GM12878 (cell line): Measurements from ENCODE around the gene AFAP1L2. TPM values are rescaled to one million over a fixed set of nuclear protein-coding genes. Genes with fewer than 3 reads are reported as not detected.

Experiments
- ATAC-seq: fragments of 200-7000 bp; cut with Tn5 transposase; 3 replicates; pipeline ENCODE4 v1.9.1; 2020; ENCODE audit warnings: mild to moderate bottlenecking, moderate library complexity
- BruUV-seq: library from RNA; stranded (reverse); fragments of 400-500 nt; replicated peaks from 2 replicates; lab custom pipeline; 2021; lab: Mats Ljungman, UMichigan
- CTCF ChIA-PET: fragments of 300-600 bp; sonication (Branson Sonifier 250); formaldehyde crosslinking; extraction: SDS; loops from one replicate; lab custom pipeline; 2021; ENCODE audit warnings: inconsistent platforms; lab: Yijun Ruan, JAX
- POLR2A ChIA-PET: fragments of 350-600 bp; formaldehyde crosslinking; extraction: SDS; loops from one replicate; lab custom pipeline; 2021; ENCODE audit warnings: inconsistent platforms; lab: Charles Lee
- RAD21 ChIA-PET: fragments of 300-600 bp; sonication (Branson Sonifier 250); formaldehyde crosslinking; loops from one replicate; lab custom pipeline; 2023; ENCODE audit warnings: antibody characterized with exemption; ENCODE audit not compliant: unreplicated experiment; lab: Charles Lee
- SMC1A ChIA-PET: fragments of 300-600 bp; sonication (Branson Sonifier 250); formaldehyde crosslinking; loops from one replicate; lab custom pipeline; 2023; ENCODE audit not compliant: unreplicated experiment, uncharacterized antibody; lab: Charles Lee
- DNase-seq: peaks from one replicate; pipeline ENCODE4 v3.0.0-alpha.2; 2011; ENCODE audit warnings: low read depth, low spot score
- FAIRE-seq: peaks from 3 replicates; lab custom pipeline; 2011; peaks lifted over from hg19 to GRCh38; lab: Jason Lieb, UNC
- H2AFZ ChIP-seq: 2 replicates; pipeline ENCODE4 v1.6.0; 2011; ENCODE audit warnings: low read depth, low read length, control low read depth; ENCODE audit not compliant: control insufficient read depth
- H3K27ac ChIP-seq: 2 replicates; pipeline ENCODE4 v1.5.1; 2011; ENCODE audit warnings: control low read depth; ENCODE audit not compliant: control insufficient read depth, insufficient read depth
- H3K27me3 ChIP-seq, 2 experiments: replicated peaks in 1 of 2; 2 replicates each; pipeline versions ENCODE4 v1.6.0 to v1.6.1; 2011; ENCODE audit warnings: low read length in 1 of 2; ENCODE audit not compliant: control insufficient read depth in 2 of 2, insufficient read depth in 2 of 2
- H3K36me3 ChIP-seq, 2 experiments: 2 replicates each; pipeline ENCODE4 v1.5.1; 2011; ENCODE audit warnings: low read length in 1 of 2; ENCODE audit not compliant: control insufficient read depth in 2 of 2, insufficient read depth in 2 of 2
- H3K4me1 ChIP-seq: 2 replicates; pipeline ENCODE4 v1.6.1; 2011; ENCODE audit warnings: mild to moderate bottlenecking, low read length, moderate library complexity, mixed read lengths; ENCODE audit not compliant: control insufficient read depth, insufficient read depth
- H3K4me2 ChIP-seq: 2 replicates; pipeline ENCODE4 v1.6.0; 2011; ENCODE audit warnings: control low read depth; ENCODE audit not compliant: control insufficient read depth, insufficient read depth
- H3K4me3 ChIP-seq: fragments of 200-600 bp; sonication (generic); 2 replicates; pipeline ENCODE4 v1.5.1; 2016
- H3K79me2 ChIP-seq: 2 replicates; pipeline ENCODE4 v1.6.0; 2011; ENCODE audit warnings: low read length; ENCODE audit not compliant: control insufficient read depth, insufficient read depth
- H3K9ac ChIP-seq: 2 replicates; pipeline ENCODE4 v1.8.0; 2011; ENCODE audit warnings: low read length, control low read depth, mixed read lengths; ENCODE audit not compliant: control insufficient read depth, insufficient read depth
- H3K9me3 ChIP-seq: replicated peaks from 3 replicates; pipeline ENCODE4 v1.5.1; 2011; ENCODE audit warnings: mild to moderate bottlenecking, low read length; ENCODE audit not compliant: control insufficient read depth, insufficient read depth
- H4K20me1 ChIP-seq: 2 replicates; pipeline ENCODE4 v1.6.0; 2011; ENCODE audit not compliant: control insufficient read depth, insufficient read depth
- CREB1 ChIP-seq: IDR thresholded peaks from 2 replicates; pipeline ENCODE4 v1.6.1; 2012; ENCODE audit warnings: low read depth, mild to moderate bottlenecking, inconsistent platforms
- EGR1 ChIP-seq, 2 experiments: IDR thresholded peaks; 1 replicate in 1 of 2; 2 replicates in 1 of 2; pipeline ENCODE4 v1.6.1; 2011 to 2012; ENCODE audit warnings: low read depth in 2 of 2, low read length in 2 of 2, borderline replicate concordance in 1 of 2, mild to moderate bottlenecking in 1 of 2, moderate library complexity in 1 of 2
- ESRRA ChIP-seq: IDR thresholded peaks from 2 replicates; pipeline ENCODE4 v1.6.1; 2012; ENCODE audit warnings: mild to moderate bottlenecking, low read length, improper control_type of control experiment
- LARP7 ChIP-seq: fragments of 450-650 bp; IDR thresholded peaks from 2 replicates; pipeline ENCODE4 v1.6.1; 2017; ENCODE audit warnings: mild to moderate bottlenecking
- MYC ChIP-seq: IDR thresholded peaks from 2 replicates; pipeline ENCODE4 v1.6.1; 2011; ENCODE audit warnings: mild to moderate bottlenecking, low read length, moderate library complexity, inconsistent platforms; ENCODE audit not compliant: insufficient read depth, insufficient replicate concordance, insufficient read length, severe bottlenecking
- NBN ChIP-seq: fragments of 450-650 bp; IDR thresholded peaks from 2 replicates; pipeline ENCODE4 v1.6.1; 2016
- NR2C2 ChIP-seq: IDR thresholded peaks from 2 replicates; pipeline ENCODE4 v1.6.1; 2011; ENCODE audit warnings: borderline replicate concordance, low read depth; ENCODE audit not compliant: control insufficient read depth, insufficient read length
- RCOR1 ChIP-seq: conservative IDR thresholded peaks from 2 replicates; pipeline ENCODE4 v1.6.1; 2012; ENCODE audit warnings: low read depth, low read length, improper control_type of control experiment
- RELA ChIP-seq: fragments of 450-650 bp; IDR thresholded peaks from 2 replicates; pipeline ENCODE4 v1.8.0; 2014; ENCODE audit warnings: borderline replicate concordance; ENCODE audit not compliant: partially characterized antibody
- WRNIP1 ChIP-seq: IDR thresholded peaks from 2 replicates; pipeline ENCODE4 v1.6.1; 2011; ENCODE audit warnings: low read depth, low read length, improper control_type of control experiment, borderline replicate concordance
- WGBS: methylation state at CpG from one replicate; pipeline ENCODE4 v1.1.6; 2016; ENCODE audit warnings: low lambda C conversion rate; ENCODE audit not compliant: insufficient replicate concordance, insufficient coverage; ENCODE audit errors: missing lambda C conversion rate; 5-methylcytosine and 5-hydroxymethylcytosine counted together
- in situ Hi-C: fragments of 300-500 bp; cut with MboI; formaldehyde crosslinking; loops from 9 replicates; pipeline ENCODE4 v1.14.3; 2018; ENCODE audit warnings: mixed read lengths
- intact Hi-C: fragments of 100-400 bp; cut with micrococcal nuclease; formaldehyde crosslinking; loops from one replicate; pipeline ENCODE4 v1.14.2; 2022; ENCODE audit not compliant: unreplicated experiment
- polyA plus RNA-seq, 11 experiments: library from polyadenylated mRNA; depleted of rRNA in 4 of 11; unstranded in 6 of 11; stranded (reverse) in 5 of 11; fragments of >200 nt; fragmentation: Nextera tagmentation in 4 of 11; fragmentation: Illumina TruSeq in 1 of 11; extraction: Ambion mirVana in 4 of 11; extraction: Trizol in 1 of 11; gene quantifications; 1 replicate in 1 of 11; 2 replicates in 10 of 11; pipeline versions ENCODE4 v1.2.1 to v1.2.3, GENCODE V29; 2011 to 2016; ENCODE audit warnings: inconsistent platforms in 2 of 11, missing spikeins in 2 of 11, low read depth in 1 of 11
- total RNA-seq, 4 experiments: library from RNA; depleted of rRNA in 3 of 4; stranded (reverse); fragments of >200 nt in 3 of 4; fragmentation: Illumina TruSeq in 1 of 4; extraction: Trizol in 1 of 4; gene quantifications; 2 replicates each; pipeline versions ENCODE4 v1.2.1 to v1.2.3, GENCODE V29; 2013 to 2021
- TF ChIP-seq, protein P1 (sequence below), 3 experiments: IDR thresholded peaks in 2 of 3; conservative IDR thresholded peaks in 1 of 3; 2 replicates each; pipeline ENCODE4 v1.5.1; 2011; ENCODE audit warnings: low read depth in 3 of 3, low read length in 3 of 3, mild to moderate bottlenecking in 3 of 3, control low read depth in 2 of 3, moderate library complexity in 2 of 3, inconsistent platforms in 1 of 3, mixed read lengths in 1 of 3; ENCODE audit not compliant: control insufficient read depth in 2 of 3, insufficient read depth in 1 of 3; ENCODE audit errors: extremely low read depth in 1 of 3
- TF ChIP-seq, protein P2 (sequence below): IDR thresholded peaks from 2 replicates; pipeline ENCODE4 v1.6.1; 2012; ENCODE audit warnings: low read depth, low read length, improper control_type of control experiment

AFAP1L2 gene
- total and polyA plus RNA-seq, 10 of the 15 experiments (the other 5 are each of a cell fraction or from before 2014, with no cell fraction given): 0.03 to 4.0 (median 0.34) TPM

DNA sequence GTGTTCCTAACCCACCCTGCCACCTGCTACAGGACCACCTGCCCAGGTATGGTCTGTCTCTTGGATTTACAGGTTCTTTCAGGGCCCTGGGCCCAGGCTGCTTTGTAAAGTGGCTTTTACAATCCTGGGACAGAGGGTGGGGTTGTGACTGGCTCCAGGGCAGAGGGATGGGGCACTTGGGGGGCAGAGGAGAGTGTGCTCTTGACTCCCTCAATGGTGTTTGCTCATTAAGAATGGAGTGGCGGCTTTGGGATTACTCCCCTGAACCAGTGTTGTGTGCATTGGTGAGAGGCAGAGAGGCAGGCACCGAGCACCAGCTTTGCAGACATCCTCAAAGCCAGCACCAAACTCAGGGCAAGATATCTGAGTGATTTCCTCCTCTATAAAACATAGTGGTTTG lies 121.8 kb downstream of the AFAP1L2 start:
- no peak overlapping the region for H3K9ac ChIP-seq
- no peak overlapping the region for H3K4me3 ChIP-seq
- no peak overlapping the region for H3K27ac ChIP-seq
- H2AFZ ChIP-seq: no peak overlapping the region
- FAIRE-seq (no peak), DNase-seq (no peak), ATAC-seq (no peak)
- H3K36me3 ChIP-seq: no peaks in the 10 kb centered on the region
- ChIA-PET SMC1A (no interaction called here), RAD21 (no interaction called here), CTCF (no interaction called here), POLR2A (interaction anchor here (0.6 kb wide), 1 partner anchor 214 kb away, joined by 5 read pairs; no protein-coding TSS in a partner anchor)
- intact Hi-C loops: no loop called here
- TF ChIP-seq, protein P1, sequence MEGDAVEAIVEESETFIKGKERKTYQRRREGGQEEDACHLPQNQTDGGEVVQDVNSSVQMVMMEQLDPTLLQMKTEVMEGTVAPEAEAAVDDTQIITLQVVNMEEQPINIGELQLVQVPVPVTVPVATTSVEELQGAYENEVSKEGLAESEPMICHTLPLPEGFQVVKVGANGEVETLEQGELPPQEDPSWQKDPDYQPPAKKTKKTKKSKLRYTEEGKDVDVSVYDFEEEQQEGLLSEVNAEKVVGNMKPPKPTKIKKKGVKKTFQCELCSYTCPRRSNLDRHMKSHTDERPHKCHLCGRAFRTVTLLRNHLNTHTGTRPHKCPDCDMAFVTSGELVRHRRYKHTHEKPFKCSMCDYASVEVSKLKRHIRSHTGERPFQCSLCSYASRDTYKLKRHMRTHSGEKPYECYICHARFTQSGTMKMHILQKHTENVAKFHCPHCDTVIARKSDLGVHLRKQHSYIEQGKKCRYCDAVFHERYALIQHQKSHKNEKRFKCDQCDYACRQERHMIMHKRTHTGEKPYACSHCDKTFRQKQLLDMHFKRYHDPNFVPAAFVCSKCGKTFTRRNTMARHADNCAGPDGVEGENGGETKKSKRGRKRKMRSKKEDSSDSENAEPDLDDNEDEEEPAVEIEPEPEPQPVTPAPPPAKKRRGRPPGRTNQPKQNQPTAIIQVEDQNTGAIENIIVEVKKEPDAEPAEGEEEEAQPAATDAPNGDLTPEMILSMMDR (IDR thresholded peaks at IDR 0.05 in 2 of 3, conservative IDR thresholded peaks at IDR 0.05 in 1 of 3; ENCODE audit: control insufficient read depth in 2 of 3, extremely low read depth in 1 of 3, insufficient read depth in 1 of 3, low read depth in 3 of 3, low read length in 3 of 3): no peak
- WGBS: 38% methylated on average over 2 of the region's 2 CpGs
- 0 out of 4 replicates have a peak, but pooled peaks cover 0 to 2% of the 10 kb centered on the region in 2 experiments for H3K27me3 ChIP-seq
- no peaks in the 10 kb centered on the region for H3K4me1 ChIP-seq
- no peaks in the 10 kb centered on the region for H3K9me3 ChIP-seq
- H3K4me2 ChIP-seq: no peak overlapping the region
- H4K20me1 ChIP-seq: no peaks in the 10 kb centered on the region
- no peaks in the 10 kb centered on the region for H3K79me2 ChIP-seq
- in situ Hi-C loops: no loop called here
- no TSS peak for BruUV-seq

DNA sequence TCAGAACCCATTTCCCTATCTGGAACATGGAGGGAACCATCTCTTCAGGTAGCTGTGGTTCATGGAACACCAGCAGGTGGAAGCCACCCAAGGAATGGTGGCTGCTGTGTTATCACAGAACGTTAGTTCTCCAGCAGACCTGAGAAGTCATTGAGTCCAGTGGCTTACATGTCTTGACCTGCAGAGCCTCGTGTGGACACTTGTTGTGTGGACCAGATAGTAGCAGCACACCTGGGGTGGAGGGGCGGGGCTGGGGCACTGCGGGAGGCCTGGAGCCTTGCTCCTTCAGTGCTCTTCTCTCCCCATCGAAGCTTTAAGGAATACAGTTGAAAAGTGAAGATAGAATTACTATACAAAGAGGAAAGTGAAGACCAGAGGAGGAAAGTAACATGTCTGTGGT lies 122.8 kb downstream of the AFAP1L2 start:
- H3K79me2 ChIP-seq: no peaks in the 10 kb centered on the region
- 20% methylated on average over 5 of the region's 5 CpGs for WGBS
- H3K36me3 ChIP-seq: no peaks in the 10 kb centered on the region
- H3K27me3 ChIP-seq: 0 out of 4 replicates have a peak, but pooled peaks cover 0 to 2% of the 10 kb centered on the region in 2 experiments
- CTCF ChIA-PET: interaction anchor here (2.2 kb wide), 1 partner anchor 23 kb away, joined by 5 read pairs; no protein-coding TSS in a partner anchor
- SMC1A ChIA-PET: no interaction called here
- no peaks in the 10 kb centered on the region for H3K4me1 ChIP-seq
- ATAC-seq: no peak
- H3K27ac ChIP-seq: no peak overlapping the region
- POLR2A ChIA-PET: no interaction called here
- H4K20me1 ChIP-seq: no peaks in the 10 kb centered on the region
- H3K4me2 ChIP-seq: no peak overlapping the region
- no peak for TF ChIP-seq NR2C2
- TF ChIP-seq CREB1: no peak
- no peak for TF ChIP-seq LARP7
- TF ChIP-seq EGR1 (IDR thresholded peaks at IDR 0.05; ENCODE audit: borderline replicate concordance in 1 of 2, low read depth in 2 of 2, low read length in 2 of 2): no peak
- no peak for TF ChIP-seq RCOR1
- no peak for TF ChIP-seq WRNIP1
- no peak for TF ChIP-seq NBN
- no peak for TF ChIP-seq ESRRA
- TF ChIP-seq MYC: no peak
- TF ChIP-seq RELA: no peak
- TF ChIP-seq, protein P2, sequence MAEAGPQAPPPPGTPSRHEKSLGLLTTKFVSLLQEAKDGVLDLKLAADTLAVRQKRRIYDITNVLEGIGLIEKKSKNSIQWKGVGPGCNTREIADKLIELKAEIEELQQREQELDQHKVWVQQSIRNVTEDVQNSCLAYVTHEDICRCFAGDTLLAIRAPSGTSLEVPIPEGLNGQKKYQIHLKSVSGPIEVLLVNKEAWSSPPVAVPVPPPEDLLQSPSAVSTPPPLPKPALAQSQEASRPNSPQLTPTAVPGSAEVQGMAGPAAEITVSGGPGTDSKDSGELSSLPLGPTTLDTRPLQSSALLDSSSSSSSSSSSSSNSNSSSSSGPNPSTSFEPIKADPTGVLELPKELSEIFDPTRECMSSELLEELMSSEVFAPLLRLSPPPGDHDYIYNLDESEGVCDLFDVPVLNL: no peak
- TF ChIP-seq, all 136 proteins: peak for 0
- RAD21 ChIA-PET: no interaction called here
- DNase-seq: no peak
- BruUV-seq: no TSS peak
- FAIRE-seq: no peak
- in situ Hi-C loops (no loop called here), intact Hi-C loops (no loop called here)
- H3K4me3 ChIP-seq: no peak overlapping the region
- H2AFZ ChIP-seq: no peak overlapping the region
- H3K9me3 ChIP-seq: no peaks in the 10 kb centered on the region
- no peak overlapping the region for H3K9ac ChIP-seq
